H9 (cell line): ENCODE results near the gene SNAP25. TPM values are rescaled to one million over a fixed set of nuclear protein-coding genes. Genes with fewer than 3 reads are reported as not detected.

Source experiments
- DNase-seq: peaks from one replicate; pipeline ENCODE4 v3.0.0-alpha.2; 2017
- H2AFZ ChIP-seq: one replicate; pipeline ENCODE4 v1.6.1; 2013; ENCODE audit warnings: mild to moderate bottlenecking, low read length, control low read depth, moderate library complexity
- H2AK5ac ChIP-seq: 2 replicates; pipeline ENCODE4 v1.6.1; 2013; ENCODE audit warnings: low read length, control low read depth, mixed read lengths; ENCODE audit not compliant: insufficient read length
- H2BK120ac ChIP-seq: one replicate; pipeline ENCODE4 v1.6.1; 2013; ENCODE audit warnings: low read depth, mild to moderate bottlenecking, low read length, control low read depth, inconsistent platforms; ENCODE audit not compliant: poor library complexity, severe bottlenecking
- H2BK12ac ChIP-seq: 2 replicates; pipeline ENCODE4 v1.6.1; 2013; ENCODE audit warnings: low read length, control low read depth, mixed read lengths, low read depth; ENCODE audit not compliant: insufficient read length
- H2BK15ac ChIP-seq: 2 replicates; pipeline ENCODE4 v1.6.1; 2013; ENCODE audit warnings: low read depth, low read length, control low read depth
- H2BK20ac ChIP-seq: one replicate; pipeline ENCODE4 v1.6.1; 2013; ENCODE audit warnings: low read depth, mild to moderate bottlenecking, low read length, control low read depth, inconsistent platforms; ENCODE audit not compliant: poor library complexity, severe bottlenecking
- H2BK5ac ChIP-seq: 2 replicates; pipeline ENCODE4 v1.6.1; 2013; ENCODE audit warnings: low read length, control low read depth, mixed read lengths; ENCODE audit not compliant: insufficient read length
- H3K14ac ChIP-seq: 2 replicates; pipeline ENCODE4 v1.6.1; 2013; ENCODE audit warnings: low read length, control low read depth; ENCODE audit not compliant: insufficient read depth
- H3K18ac ChIP-seq: 2 replicates; pipeline ENCODE4 v1.6.1; 2013; ENCODE audit warnings: low read depth, mild to moderate bottlenecking, mixed read lengths, low read length, control low read depth; ENCODE audit not compliant: insufficient read length
- H3K23ac ChIP-seq: 2 replicates; pipeline ENCODE4 v1.6.1; 2013; ENCODE audit warnings: low read length, control low read depth, mixed read lengths, low read depth; ENCODE audit not compliant: insufficient read length
- H3K23me2 ChIP-seq: 2 replicates; pipeline ENCODE4 v1.6.1; 2013; ENCODE audit warnings: low read depth, mild to moderate bottlenecking, mixed read lengths, low read length, control low read depth; ENCODE audit not compliant: insufficient read length, poor library complexity, severe bottlenecking
- H3K27ac ChIP-seq: 2 replicates; pipeline ENCODE4 v1.5.1; 2013; ENCODE audit warnings: low read length, control low read depth, mixed read lengths, low read depth; ENCODE audit not compliant: insufficient read length
- H3K27me3 ChIP-seq: 2 replicates; pipeline ENCODE4 v1.6.1; 2013; ENCODE audit warnings: low read length, control low read depth, inconsistent platforms; ENCODE audit not compliant: insufficient read depth
- H3K4ac ChIP-seq: 2 replicates; pipeline ENCODE4 v1.6.1; 2013; ENCODE audit warnings: low read depth, mild to moderate bottlenecking, control low read depth, inconsistent platforms, low read length, moderate library complexity
- H3K4me1 ChIP-seq: 2 replicates; pipeline ENCODE4 v1.6.1; 2013; ENCODE audit warnings: low read length, control low read depth, inconsistent platforms; ENCODE audit not compliant: insufficient read depth
- H3K4me2 ChIP-seq: 2 replicates; pipeline ENCODE4 v1.6.1; 2013; ENCODE audit warnings: low read length, control low read depth, mixed read lengths; ENCODE audit not compliant: insufficient read length, insufficient read depth
- H3K56ac ChIP-seq: 2 replicates; pipeline ENCODE4 v1.6.1; 2013; ENCODE audit warnings: low read depth, mild to moderate bottlenecking, mixed read lengths, low read length, control low read depth; ENCODE audit not compliant: insufficient read length
- H3K79me1 ChIP-seq: 2 replicates; pipeline ENCODE4 v1.6.1; 2013; ENCODE audit warnings: low read depth, mild to moderate bottlenecking, moderate library complexity, low read length, control low read depth, inconsistent platforms; ENCODE audit not compliant: insufficient read depth, poor library complexity, severe bottlenecking
- H3K79me2 ChIP-seq: 2 replicates; pipeline ENCODE4 v1.6.1; 2013; ENCODE audit warnings: low read length, control low read depth, inconsistent platforms; ENCODE audit not compliant: insufficient read depth
- H3K9ac ChIP-seq: 2 replicates; pipeline ENCODE4 v1.6.1; 2013; ENCODE audit warnings: low read length, control low read depth, mixed read lengths; ENCODE audit not compliant: insufficient read length; ENCODE audit errors: extremely low read depth
- H3K9me3 ChIP-seq: one replicate; pipeline ENCODE4 v1.6.1; 2013; ENCODE audit warnings: low read depth, low read length, inconsistent platforms; ENCODE audit not compliant: control insufficient read depth
- H3T11ph ChIP-seq: one replicate; pipeline ENCODE4 v1.6.1; 2013; ENCODE audit warnings: mild to moderate bottlenecking, low read length, control low read depth, inconsistent platforms
- H4K20me1 ChIP-seq: one replicate; pipeline ENCODE4 v1.6.1; 2013; ENCODE audit not compliant: control insufficient read depth, insufficient read length, insufficient read depth
- H4K5ac ChIP-seq: 2 replicates; pipeline ENCODE4 v1.6.1; 2013; ENCODE audit warnings: low read depth, mild to moderate bottlenecking, mixed read lengths, low read length, control low read depth; ENCODE audit not compliant: insufficient read length
- H4K8ac ChIP-seq: replicated peaks from 2 replicates; pipeline ENCODE4 v1.6.1; 2013; ENCODE audit warnings: low read length, control low read depth, mixed read lengths, low read depth; ENCODE audit not compliant: insufficient read length
- H4K91ac ChIP-seq: 2 replicates; pipeline ENCODE4 v1.6.1; 2013; ENCODE audit warnings: low read depth, mild to moderate bottlenecking, moderate library complexity, mixed read lengths, low read length, control low read depth; ENCODE audit not compliant: insufficient read length
- H3K27ac Mint-ChIP-seq, 3 experiments: 2 replicates in 2 of 3; 3 replicates in 1 of 3; pipeline ENCODE4 v1.8.0; 2020 to 2021; ENCODE audit warnings: mixed read lengths in 3 of 3, mild to moderate bottlenecking in 1 of 3, moderate library complexity in 1 of 3
- H3K27me3 Mint-ChIP-seq: 2 replicates; pipeline ENCODE4 v1.8.0; 2021; ENCODE audit warnings: low read depth, mild to moderate bottlenecking, moderate library complexity, mixed read lengths
- H3K36me3 Mint-ChIP-seq, 3 experiments: 2 replicates in 2 of 3; 3 replicates in 1 of 3; pipeline ENCODE4 v1.8.0; 2020 to 2021; ENCODE audit warnings: low read depth in 3 of 3, mixed read lengths in 3 of 3; ENCODE audit not compliant: insufficient read depth in 1 of 3
- H3K4me1 Mint-ChIP-seq, 2 experiments: 2 replicates each; pipeline ENCODE4 v1.8.0; 2020; ENCODE audit warnings: mixed read lengths in 2 of 2
- H3K4me3 Mint-ChIP-seq, 2 experiments: 2 replicates in 1 of 2; 3 replicates in 1 of 2; pipeline ENCODE4 v1.8.0; 2020 to 2021; ENCODE audit warnings: mild to moderate bottlenecking in 2 of 2, mixed read lengths in 2 of 2, moderate library complexity in 1 of 2
- H3K9me3 Mint-ChIP-seq, 2 experiments: 2 replicates in 1 of 2; 3 replicates in 1 of 2; pipeline ENCODE4 v1.8.0; 2020; ENCODE audit warnings: mild to moderate bottlenecking in 2 of 2, mixed read lengths in 2 of 2, moderate library complexity in 1 of 2
- WGBS: extraction: QIAGEN DNeasy Blood & Tissue Kit; methylation state at CpG from one replicate; pipeline ENCODE4 v1.1.7; 2013; ENCODE audit warnings: missing lambda C conversion rate, low lambda C conversion rate, mixed read lengths; ENCODE audit not compliant: insufficient read length; ENCODE audit errors: extremely low coverage; 5-methylcytosine and 5-hydroxymethylcytosine counted together
- total RNA-seq: library from RNA; stranded (reverse); gene quantifications from 2 replicates; pipeline ENCODE4 v1.2.1, GENCODE V29; 2021
- TF ChIP-seq, protein P1 (sequence below): fragments of 200-600 bp; sonication (generic); conservative IDR thresholded peaks from 3 replicates; pipeline ENCODE4 v1.8.0; 2021; ENCODE audit warnings: antibody characterized with exemption, mild to moderate bottlenecking

The SNAP25 gene
- total RNA-seq, 1 experiment from 2014 or later: 0.13 TPM

- Mint-ChIP-seq H3K27me3 (peaks cover 2% of the 10 kb centered on the region; the same call in 1 of the 2 replicates), H3K4me3 (no peak overlapping the region; a peak in 1 of 5 replicates), H3K4me1 (peaks cover 10 to 14% of the 10 kb centered on the region in 2 experiments), H3K27ac (no peak overlapping the region), H3K36me3 (peaks cover 0 to 5% (median 0%) of the 10 kb centered on the region in 3 experiments; a peak in 3 of 7 replicates), H3K9me3 (peaks cover 0 to 3% of the 10 kb centered on the region in 2 experiments; a peak in 1 of 5 replicates)
- 0 out of 2 replicates have a peak, but pooled peaks cover 2% of the 10 kb centered on the region for H3K4me1 ChIP-seq
- no peaks in the 10 kb centered on the region for H3K79me2 ChIP-seq
- H3K23ac ChIP-seq: no peak overlapping the region
- no peak for DNase-seq
- H2AK5ac ChIP-seq: no peak overlapping the region
- no peak overlapping the region for H2BK120ac ChIP-seq
- no peaks in the 10 kb centered on the region for H4K20me1 ChIP-seq
- H3K27me3 ChIP-seq: no peaks in the 10 kb centered on the region
- no peak overlapping the region for H3K4me2 ChIP-seq
- H4K5ac ChIP-seq: no peak overlapping the region
- no peak overlapping the region for H3K27ac ChIP-seq
- H4K8ac ChIP-seq: no peak overlapping the region
- H3K4ac ChIP-seq: no peak overlapping the region
- H2BK15ac ChIP-seq: no peak overlapping the region
- WGBS: 100% methylated on average over 1 of the region's 2 CpGs
- no peak overlapping the region for H2AFZ ChIP-seq
- no peak overlapping the region for H3K9ac ChIP-seq
- no peak overlapping the region for H2BK12ac ChIP-seq
- no peak overlapping the region for H3T11ph ChIP-seq
- H4K91ac ChIP-seq: no peak overlapping the region
- no peak overlapping the region for H2BK5ac ChIP-seq
- H3K9me3 ChIP-seq: no peaks in the 10 kb centered on the region
- H2BK20ac ChIP-seq: no peak overlapping the region
- H3K14ac ChIP-seq: no peak overlapping the region
- H3K18ac ChIP-seq: no peak overlapping the region
- TF ChIP-seq, protein P1, sequence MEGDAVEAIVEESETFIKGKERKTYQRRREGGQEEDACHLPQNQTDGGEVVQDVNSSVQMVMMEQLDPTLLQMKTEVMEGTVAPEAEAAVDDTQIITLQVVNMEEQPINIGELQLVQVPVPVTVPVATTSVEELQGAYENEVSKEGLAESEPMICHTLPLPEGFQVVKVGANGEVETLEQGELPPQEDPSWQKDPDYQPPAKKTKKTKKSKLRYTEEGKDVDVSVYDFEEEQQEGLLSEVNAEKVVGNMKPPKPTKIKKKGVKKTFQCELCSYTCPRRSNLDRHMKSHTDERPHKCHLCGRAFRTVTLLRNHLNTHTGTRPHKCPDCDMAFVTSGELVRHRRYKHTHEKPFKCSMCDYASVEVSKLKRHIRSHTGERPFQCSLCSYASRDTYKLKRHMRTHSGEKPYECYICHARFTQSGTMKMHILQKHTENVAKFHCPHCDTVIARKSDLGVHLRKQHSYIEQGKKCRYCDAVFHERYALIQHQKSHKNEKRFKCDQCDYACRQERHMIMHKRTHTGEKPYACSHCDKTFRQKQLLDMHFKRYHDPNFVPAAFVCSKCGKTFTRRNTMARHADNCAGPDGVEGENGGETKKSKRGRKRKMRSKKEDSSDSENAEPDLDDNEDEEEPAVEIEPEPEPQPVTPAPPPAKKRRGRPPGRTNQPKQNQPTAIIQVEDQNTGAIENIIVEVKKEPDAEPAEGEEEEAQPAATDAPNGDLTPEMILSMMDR: no peak
- no peaks in the 10 kb centered on the region for H3K23me2 ChIP-seq
- no peak overlapping the region for H3K56ac ChIP-seq
- no peaks in the 10 kb centered on the region for H3K79me1 ChIP-seq
Observed at GRCh38 chr20:10308652-10309051, 90.0 kb downstream of the SNAP25 start.
